HG03039 (cell line): ENCODE measurements around the gene RITA1.

Experiments
- ATAC-seq: cut with Tn5 transposase; IDR thresholded peaks from one replicate; pipeline ENCODE4 v1.9.1; 2021; ENCODE audit warnings: mild to moderate bottlenecking, moderate library complexity; ENCODE audit not compliant: unreplicated experiment

Gene RITA1

DNA sequence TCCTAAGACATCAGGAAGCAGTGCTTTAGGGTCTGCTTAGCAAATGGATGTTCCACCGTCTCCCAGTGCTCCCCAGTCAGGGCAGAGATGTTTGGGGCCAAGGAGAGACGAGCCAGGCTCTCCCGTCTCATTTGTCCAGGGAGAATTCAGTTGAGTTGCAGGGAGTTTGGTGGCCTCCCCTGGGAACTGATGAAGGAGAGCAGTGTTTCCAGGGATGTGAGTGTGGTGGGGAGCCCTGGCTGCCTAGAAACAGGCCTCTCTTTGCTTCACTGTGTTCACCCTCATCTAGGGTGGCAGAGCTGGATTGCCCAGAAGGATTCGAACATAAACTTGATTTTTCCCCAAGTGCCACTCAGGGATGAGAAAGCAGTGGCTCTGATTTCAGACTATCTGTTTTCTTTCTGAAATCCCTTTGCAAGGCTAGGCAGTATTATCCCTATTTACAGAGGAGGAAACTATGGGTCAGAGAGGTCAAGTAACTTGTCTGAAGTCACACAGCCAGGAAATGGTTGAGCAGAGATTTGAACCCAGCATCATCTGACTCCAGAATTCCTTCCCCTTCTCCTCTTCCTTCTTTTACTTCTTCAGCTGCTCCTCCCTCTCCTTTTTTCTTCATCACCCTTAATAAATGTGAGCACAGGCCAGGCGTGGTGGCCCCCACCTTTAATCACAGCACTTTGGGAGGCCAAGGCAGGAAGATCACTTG, 42.3 kb downstream of the RITA1 start:
- ATAC-seq: no peak

DNA sequence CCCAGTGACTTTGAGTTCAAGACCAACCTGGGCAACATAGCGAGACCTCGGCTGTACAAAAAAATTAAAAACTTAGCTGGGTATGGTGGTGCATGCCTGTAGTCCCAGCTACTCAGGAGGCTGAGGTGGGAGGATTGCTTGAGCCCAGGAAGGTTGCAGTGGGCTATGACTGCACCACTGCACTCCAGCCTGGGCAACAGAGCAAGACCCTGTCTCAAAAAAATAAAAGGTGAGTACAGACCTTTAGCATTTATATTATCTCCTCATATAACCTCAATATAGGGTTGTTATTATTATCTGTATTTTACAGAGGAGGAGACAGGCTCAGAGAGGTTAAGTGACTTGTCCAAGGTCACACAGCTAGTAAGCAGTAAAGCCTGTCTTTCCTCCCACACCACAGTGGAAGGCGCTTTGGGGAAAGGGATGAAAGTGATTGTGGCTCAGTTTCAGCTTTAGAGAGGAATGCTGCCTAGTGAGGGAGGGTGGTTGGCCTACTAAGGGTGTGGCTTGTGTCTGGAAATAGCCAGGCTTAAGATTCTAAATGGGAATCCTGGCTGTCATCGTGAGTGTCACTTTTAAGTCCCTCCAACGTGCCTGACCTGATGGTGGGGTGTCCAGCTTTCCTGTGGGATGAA, 43.0 kb downstream of the RITA1 start:
- ATAC-seq: no peak

DNA sequence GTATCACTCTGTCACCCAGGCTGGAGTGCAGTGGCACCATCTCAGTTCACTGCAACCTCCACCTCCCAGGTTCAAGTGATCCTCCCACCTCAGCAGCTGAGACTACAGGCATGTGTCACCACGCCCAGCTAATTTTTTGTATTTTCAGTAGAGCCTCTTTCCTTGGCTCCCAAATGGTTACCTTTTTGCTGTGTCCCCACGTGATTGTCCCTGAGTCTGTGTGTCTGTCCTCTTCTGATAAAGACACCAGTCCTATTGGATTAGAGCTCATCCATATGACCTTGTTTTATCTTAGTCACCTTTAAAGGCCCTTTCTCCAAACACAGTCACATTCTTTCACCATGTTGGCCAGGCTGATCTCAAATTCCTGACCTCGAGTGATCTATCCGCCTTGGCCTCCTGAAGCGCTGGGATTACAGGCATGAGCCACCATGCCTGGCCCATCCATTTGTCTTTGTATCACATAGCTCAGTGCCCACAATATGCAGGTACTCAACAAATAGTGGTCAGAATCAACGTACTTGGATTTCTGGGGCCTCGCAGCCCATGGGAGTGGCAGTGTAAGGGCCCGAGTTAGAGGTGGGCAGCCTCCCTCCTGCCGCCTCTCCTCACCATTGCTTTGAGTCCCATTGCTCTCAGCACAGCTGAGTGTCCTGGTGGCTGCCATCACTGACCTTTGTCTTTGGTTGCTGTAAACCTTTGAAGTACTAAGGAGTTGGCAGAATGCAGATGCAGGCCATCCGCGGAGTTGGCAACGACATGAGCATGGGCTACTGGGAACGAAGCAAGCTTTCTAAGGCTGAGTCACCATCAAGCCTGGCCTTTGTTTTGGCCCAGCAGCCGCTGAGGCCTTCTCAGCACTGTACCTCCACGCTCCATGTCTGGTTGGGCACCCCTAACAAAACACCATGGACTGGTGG, 45.1 kb downstream of the RITA1 start:
- ATAC-seq: no peak

DNA sequence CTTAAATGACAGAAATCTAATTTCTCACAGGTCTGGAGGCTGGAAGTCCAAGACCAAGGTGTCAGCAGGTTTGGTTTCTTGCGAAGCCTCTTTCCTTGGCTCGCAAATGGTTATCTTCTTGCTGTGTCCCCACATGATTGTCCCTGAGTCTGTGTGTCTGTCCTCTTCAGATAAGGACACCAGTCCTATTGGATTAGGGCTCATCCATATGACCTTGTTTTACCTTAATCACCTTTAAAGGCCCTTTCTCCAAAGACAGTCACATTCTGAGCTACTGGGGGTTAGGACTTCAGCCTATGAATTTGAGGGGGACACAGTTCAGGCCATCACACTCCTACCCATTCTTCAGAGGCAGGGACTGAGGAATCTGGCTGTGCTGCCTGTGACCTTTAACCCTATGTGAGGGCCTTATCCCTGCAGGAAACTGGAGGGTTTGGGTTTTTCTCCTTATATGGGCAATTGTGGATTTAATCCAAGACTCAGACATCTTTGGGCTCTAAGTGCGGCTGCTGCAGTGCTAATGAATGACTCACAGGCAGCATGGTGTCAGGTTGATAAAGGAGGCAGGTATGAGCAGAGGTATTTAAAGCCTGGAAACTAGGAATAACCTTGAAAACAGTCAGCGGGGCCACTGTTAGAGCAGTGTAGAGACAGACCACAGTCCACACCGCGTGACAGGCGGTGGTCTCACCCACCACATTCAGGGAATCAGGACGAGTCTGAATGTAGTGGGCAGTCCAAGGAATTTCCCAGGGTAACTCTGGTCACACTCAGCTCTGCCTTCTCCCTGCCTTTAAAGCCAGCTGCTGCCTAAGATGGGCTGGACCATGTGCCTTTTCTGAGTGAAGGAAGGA, 45.9 kb downstream of the RITA1 start:
- no peak for ATAC-seq

DNA sequence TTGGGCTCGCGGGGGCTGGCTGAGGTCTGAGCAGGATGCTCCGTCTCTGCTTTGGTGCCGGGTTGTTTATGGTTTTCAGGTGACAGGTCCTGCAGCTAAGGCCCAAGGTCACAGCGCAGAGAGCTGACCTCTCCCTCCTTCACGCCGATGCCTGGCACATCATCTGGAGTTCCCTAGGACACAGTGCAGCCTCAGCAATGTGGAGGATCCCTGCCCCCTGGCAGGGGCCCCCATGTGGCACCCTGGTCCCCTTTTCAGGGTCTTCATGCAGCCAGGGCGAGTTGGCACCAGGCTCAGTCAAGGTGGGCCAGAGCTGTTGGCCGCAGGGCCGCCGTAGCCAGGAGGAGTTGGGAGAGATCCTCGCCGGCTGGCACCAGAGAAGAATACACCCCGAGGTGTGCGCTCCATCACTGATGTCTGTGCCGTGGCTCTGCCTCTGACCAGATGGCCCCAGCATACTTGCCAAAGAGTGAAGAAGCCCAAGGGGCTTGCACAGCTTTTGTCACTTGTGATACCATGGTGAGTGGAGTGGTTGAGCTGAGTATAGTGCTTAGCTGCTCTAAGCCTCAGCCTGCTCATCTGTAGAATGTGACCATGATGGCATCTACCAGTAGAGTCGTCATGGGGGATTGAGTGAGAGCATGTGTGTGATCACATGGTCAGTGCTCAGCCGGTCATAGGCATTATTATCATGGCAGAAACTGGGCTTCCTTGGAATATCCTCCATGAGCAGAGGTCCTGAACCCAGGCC, 46.7 kb downstream of the RITA1 start:
- no peak for ATAC-seq

DNA sequence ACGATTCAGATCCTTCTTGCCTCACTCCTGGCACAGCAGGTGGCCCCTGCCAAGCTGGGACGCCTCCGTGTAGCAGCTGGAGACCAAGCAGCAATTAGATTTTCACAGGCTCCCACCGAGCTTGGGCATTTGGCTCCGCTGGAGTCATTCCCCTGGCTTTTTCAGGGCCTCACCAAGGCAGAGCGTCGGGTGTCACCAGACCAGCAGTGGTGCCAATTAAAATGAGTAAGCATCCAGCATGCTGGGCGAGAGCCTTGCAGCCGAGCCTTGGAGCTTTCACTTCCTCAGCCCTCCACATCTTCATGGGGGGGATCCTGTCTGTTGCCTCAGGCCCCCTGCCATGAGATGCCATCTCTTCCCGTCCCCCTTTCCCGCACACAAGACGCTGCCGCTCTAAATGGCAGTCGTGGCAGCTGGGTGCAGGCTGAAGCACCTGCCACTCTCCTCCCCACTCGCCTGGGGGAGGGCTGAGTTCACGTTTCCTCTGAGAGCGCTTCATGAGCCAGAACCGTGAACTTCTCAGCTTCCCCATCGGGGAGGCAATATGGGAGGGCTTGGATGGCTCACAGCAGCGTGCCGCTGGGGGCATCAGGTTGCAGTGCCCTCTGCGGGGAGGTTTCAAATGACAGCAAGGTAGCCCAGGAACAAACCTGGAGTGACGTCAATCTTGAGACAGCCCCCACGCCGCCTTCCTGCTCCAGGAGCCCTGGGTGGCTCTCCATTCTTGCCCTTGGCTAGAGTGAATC, 47.5 kb downstream of the RITA1 start:
- ATAC-seq: no peak

DNA sequence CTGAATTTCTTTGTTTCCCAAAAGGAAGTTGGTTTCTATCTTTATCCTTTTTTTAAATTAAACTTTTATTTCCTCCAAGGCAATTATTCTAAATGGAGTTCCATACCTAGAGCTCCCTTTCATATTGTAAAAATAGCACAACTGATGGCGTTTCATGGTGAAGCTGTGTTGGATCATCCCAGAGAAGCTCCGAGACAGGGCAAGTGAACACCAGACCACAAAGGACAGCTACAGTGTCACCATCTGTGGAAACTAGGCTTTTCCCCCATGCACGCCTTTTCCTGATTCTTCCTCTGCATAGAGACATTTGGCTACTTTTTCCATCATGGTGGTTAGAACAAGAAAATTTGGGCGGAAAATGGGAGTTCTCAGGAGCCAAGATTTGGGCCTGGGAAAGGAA, 48.4 kb downstream of the RITA1 start:
- ATAC-seq: no peak

DNA sequence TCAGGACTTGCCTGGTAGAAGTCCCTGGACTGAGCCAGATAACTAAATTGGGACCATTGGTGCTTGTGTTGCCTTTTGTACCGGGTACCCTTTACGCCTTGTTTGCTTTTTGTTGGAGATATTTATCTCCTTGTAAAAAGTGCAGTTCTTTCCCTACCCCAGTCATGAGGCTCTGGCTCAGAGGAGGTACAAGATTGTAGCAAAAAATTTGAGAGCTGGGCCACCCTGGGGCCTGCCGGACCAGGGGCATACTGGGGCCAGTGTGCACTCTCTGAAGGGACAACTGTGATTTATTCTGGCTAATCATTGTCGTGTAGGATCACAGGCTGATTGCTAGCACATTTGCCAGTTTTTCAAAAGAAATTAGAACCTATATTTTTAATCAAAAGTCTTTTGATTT, 49.0 kb downstream of the RITA1 start:
- no peak for ATAC-seq

DNA sequence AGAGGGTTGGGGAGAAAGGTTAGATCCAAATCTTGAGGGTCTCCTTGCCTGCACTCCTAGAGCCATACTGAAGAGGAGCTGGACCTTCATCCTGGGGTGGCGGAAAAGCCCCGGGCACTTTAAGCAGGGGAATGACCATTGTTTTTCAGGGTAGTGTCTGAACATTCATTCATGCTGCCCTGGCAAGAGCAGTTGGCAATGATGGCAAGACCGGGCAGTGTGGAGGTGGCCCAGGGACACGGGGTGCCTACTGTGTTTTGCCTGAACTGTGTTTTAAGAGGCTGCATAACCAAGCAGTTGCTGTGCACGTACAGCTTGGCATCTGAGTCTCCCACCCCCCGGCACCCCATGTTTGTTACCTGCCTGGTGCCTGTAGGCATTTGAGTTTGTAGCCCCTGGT, 50.5 kb downstream of the RITA1 start:
- no peak for ATAC-seq

DNA sequence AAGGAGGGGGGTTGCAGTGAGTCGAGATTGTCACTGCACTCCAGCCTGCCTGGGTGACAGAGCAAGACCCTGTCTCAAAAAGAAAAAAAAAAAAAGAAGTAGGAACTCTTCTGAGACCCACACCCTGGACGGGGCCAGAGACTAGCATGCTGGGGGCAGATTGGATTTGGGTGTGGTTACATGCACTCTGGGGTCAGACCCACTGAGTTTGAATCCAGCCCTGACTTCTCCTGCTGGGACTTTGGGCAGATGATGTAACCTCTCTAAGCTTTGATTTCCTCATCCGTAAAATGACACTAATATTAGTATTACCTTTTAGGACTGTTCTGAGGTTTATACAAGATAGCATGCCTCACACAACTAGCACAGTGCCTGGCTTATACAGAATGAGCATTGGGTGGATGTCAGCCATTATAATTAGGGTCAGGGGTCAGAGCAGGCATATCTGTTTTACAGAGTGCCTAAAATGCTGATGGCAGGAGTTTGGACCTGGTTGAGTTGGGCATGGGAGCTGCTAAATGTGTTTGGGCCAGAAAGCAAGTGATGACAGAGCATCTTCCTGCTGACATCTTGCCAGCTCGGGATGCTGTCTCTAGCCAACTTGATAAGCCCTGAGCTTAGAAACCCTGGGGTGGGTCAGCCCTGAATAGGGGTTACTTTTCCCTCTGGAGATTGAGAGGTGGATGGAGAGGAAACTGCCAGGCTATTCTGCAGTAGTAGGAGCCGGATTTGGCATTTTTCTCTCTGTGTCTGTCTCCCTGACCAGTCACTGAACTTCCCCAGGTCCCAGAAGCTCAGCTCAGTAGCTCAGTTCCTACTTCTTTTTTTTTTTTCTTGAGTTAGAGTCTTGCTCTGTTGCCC, 51.2 kb downstream of the RITA1 start:
- ATAC-seq: no peak

DNA sequence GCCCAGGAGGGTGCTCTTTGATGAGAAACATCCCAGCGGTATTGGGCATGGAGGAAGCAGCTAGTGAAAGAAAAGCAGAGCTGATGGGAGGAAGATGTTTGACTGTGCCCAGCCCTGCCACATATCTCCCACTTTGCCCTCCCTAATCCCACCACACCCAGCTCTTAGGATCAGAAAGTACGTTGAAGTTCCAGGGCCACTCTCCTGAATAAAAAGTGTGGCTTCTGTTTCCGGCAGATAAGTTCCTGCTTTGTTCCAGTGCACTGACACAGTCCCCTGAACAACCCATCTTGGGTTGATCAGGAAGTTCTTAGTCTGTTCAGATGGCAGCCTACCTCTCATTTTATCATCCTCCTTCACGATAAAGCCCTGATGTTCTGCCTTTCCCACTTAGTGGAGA, 52.2 kb downstream of the RITA1 start:
- ATAC-seq: no peak

DNA sequence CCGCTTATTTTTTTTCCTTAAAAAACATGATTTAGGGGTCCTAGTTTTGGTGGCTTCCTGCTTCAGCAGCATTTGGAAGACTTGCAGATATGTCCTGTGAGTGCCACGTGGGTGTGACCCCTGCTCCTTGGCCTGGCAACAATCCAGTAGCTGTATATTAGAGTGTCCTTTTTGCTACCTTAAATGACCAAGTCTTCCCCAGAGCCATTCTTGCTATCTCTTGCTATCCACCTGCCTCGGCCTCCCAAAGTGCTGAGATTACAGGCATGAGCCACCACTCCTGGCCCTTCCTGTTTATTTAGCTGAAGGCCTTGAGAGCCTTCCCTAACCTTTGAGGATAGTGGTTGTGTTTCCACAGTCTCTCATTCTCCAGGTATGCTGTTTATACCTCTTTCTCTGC, 52.8 kb downstream of the RITA1 start:
- no peak for ATAC-seq

DNA sequence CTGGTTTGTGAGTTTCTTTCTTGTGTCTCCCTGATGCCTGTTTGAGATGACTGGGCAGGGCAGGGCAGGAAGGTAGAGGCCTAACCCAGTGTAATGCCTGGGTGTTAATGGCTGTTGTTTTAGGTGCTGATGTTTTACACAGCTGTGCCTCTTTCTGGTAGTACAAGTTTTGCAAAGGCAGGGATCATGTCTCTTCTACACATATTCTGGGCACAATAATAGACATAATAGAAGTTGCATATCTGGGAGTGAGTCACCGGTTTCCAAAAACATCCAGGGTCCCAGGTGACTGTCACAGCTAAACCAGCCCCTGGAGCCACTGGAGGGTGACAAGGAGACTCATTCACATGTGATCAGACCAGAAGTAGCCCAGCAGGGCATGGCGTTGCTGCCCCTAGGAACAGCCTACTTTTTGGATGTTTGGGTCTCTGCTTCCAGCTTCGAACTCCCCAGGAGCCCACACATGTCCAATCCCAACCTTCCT, 53.8 kb downstream of the RITA1 start:
- no peak for ATAC-seq

DNA sequence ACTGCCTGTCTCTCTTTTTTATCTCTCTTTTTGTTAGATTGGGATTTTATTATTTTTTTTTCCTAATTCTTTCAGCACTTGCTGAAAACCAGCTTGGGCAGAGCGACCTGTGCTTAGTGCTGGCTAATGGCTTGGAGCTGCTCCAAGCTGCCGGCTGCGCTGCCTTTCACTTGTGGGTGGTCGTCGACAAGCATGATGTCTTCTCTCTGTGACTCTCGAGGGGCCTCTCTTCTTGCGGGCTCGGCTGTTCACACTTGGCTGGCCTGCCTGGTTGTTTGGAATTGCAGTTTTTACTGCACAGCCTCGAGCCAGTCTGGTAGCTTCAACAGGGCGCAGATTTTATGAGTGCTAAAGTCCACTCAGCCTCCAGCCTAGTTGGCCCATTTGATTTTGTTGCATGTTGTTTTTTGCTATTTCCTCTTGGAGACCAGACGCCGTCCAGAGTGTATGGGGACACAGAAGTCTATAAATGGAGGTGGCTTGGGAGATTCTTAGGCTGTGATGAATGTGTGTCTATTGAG, 54.4 kb downstream of the RITA1 start:
- no peak for ATAC-seq

DNA sequence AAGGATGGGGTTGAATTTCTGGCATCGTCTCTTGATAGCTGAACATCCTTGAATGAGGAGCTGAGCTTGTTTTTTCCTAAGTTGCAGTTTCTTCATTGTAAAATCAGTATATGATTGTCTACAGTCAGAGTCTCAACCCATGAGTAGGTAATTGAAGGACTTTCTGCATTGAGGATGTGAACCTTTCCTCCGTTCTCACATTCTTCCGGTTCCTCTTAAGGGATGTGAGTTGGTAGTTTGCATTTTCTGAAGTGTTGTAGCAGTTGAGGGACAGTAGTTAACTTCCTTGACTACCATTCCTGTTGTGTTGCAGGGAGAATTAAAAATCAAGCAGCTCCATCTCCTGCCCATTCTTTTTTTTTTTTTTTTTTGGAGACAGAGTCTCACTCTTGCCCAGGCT, 54.9 kb downstream of the RITA1 start:
- no peak for ATAC-seq

DNA sequence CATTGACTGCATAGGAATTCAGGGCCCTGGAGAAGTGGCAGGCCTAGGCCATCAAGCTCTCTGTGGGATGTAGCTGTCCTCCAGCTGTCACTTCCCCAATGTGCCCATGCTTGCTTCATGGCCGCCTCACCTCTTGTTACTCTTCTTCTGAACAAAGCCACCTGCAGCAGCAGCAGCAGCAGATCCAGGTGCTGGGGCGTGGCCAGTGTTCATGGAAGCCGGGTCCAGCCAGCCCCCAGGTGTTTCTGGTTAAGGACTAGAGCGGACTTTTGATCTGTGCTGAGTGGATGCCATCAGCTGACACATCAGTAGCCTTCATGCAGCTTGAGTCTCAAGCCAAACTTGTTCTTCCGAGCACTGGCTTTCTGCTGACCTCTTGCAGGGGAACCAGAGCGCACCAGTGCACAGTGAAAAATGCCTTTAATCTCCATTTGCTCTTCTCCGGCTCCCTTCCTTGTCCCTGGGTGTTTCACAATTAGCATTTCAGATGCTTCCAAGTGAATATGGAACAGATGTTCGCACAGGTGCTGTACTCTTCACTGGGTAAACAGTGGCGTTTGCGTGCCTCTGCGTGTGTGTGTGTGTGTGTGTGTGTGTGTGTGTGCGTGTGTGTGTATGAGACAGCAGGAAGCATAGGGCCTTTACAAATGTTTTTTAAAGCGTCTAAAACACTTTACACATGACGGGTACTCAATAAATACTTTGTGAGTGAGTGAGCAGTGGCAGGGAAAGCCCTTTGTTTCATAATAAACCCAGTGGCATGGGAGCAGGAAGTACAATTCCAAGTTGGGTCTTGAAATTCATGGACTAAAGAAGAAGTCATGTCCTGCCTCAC, 55.9 kb downstream of the RITA1 start:
- ATAC-seq: no peak
